RWPE2 (cell line): ENCODE measurements around the gene NR6A1.

Experiments
- ATAC-seq: fragments of 200-7000 bp; cut with Tn5 transposase; 3 replicates; pipeline ENCODE4 v1.9.1; 2021; ENCODE audit warnings: low read depth
- DNase-seq: peaks from one replicate; pipeline ENCODE4 v3.0.0-alpha.2; 2020; ENCODE audit warnings: low spot score
- H3K27ac ChIP-seq: fragments of 450-650 bp; 2 replicates; pipeline ENCODE4 v1.5.1; 2017; ENCODE audit warnings: mild to moderate bottlenecking; ENCODE audit not compliant: poor library complexity, severe bottlenecking
- H3K27me3 ChIP-seq: fragments of 250-450 bp; sonication (Bioruptor Pico); 2 replicates; pipeline ENCODE4 v1.5.1; 2021; ENCODE audit warnings: mild to moderate bottlenecking, moderate library complexity; ENCODE audit not compliant: insufficient read depth, poor library complexity, severe bottlenecking
- H3K36me3 ChIP-seq: fragments of 250-450 bp; sonication (Bioruptor Pico); 2 replicates; pipeline ENCODE4 v1.5.1; 2020; ENCODE audit warnings: low read depth, mild to moderate bottlenecking, moderate library complexity
- H3K4me1 ChIP-seq: fragments of 250-450 bp; sonication (Bioruptor Pico); 2 replicates; pipeline ENCODE4 v1.5.1; 2021; ENCODE audit warnings: mild to moderate bottlenecking, moderate library complexity; ENCODE audit not compliant: insufficient read depth, poor library complexity, severe bottlenecking
- H3K4me3 ChIP-seq: fragments of 250-450 bp; sonication (Bioruptor Pico); 2 replicates; pipeline ENCODE4 v1.5.1; 2021; ENCODE audit warnings: mild to moderate bottlenecking, moderate library complexity; ENCODE audit not compliant: severe bottlenecking
- H3K9me3 ChIP-seq: fragments of 250-450 bp; sonication (Bioruptor Pico); 2 replicates; pipeline ENCODE4 v1.5.1; 2021; ENCODE audit warnings: mild to moderate bottlenecking, moderate library complexity; ENCODE audit not compliant: severe bottlenecking
- CTCF ChIP-seq: fragments of 450-650 bp; IDR thresholded peaks from one replicate; pipeline ENCODE4 v1.5.1; 2017; ENCODE audit warnings: mild to moderate bottlenecking, moderate library complexity; ENCODE audit not compliant: poor library complexity, severe bottlenecking

The NR6A1 gene

GRCh38 chr9:124498040-124498439 lies 273.1 kb downstream of the NR6A1 start:
- ATAC-seq = no peak
- no peak for DNase-seq
- Histone ChIP-seq H3K27me3 (peaks cover 22% of the 10 kb centered on the region), H3K4me3 (no peak overlapping the region), H3K4me1 (no peaks in the 10 kb centered on the region), H3K36me3 (no peaks in the 10 kb centered on the region), H3K27ac (no peak overlapping the region), H3K9me3 (no peaks in the 10 kb centered on the region)
- TF ChIP-seq CTCF = no peak

GRCh38 chr9:124497441-124497840 lies 273.7 kb downstream of the NR6A1 start:
- H3K36me3 ChIP-seq = no peaks in the 10 kb centered on the region
- DNase-seq (no peak), ATAC-seq (no peak)
- no peaks in the 10 kb centered on the region for H3K9me3 ChIP-seq
- H3K27me3 ChIP-seq = peaks cover 16% of the 10 kb centered on the region
- no peak overlapping the region for H3K27ac ChIP-seq
- no peak for TF ChIP-seq CTCF
- H3K4me1 ChIP-seq = no peaks in the 10 kb centered on the region
- H3K4me3 ChIP-seq = no peak overlapping the region

- peaks cover 7% of the 10 kb centered on the region for H3K27me3 ChIP-seq
- H3K9me3 ChIP-seq = no peaks in the 10 kb centered on the region
- no peaks in the 10 kb centered on the region for H3K36me3 ChIP-seq
- DNase-seq (no peak), ATAC-seq (no peak)
- H3K27ac ChIP-seq = no peak overlapping the region
- no peak for TF ChIP-seq CTCF
- no peaks in the 10 kb centered on the region for H3K4me1 ChIP-seq
- no peak overlapping the region for H3K4me3 ChIP-seq
Observed at GRCh38 chr9:124496463-124496862, 274.6 kb downstream of the NR6A1 start.

- no peak overlapping the region for H3K27ac ChIP-seq
- H3K9me3 ChIP-seq = no peaks in the 10 kb centered on the region
- H3K4me3 ChIP-seq = no peak overlapping the region
- DNase-seq (no peak), ATAC-seq (no peak)
- no peak for TF ChIP-seq CTCF
- H3K27me3 ChIP-seq = peaks cover 6% of the 10 kb centered on the region
- H3K36me3 ChIP-seq = no peaks in the 10 kb centered on the region
- H3K4me1 ChIP-seq = no peaks in the 10 kb centered on the region
Observed at GRCh38 chr9:124496075-124496449, 275.0 kb downstream of the NR6A1 start.

- no peak overlapping the region for H3K27ac ChIP-seq
- TF ChIP-seq CTCF = no peak
- H3K4me1 ChIP-seq = no peaks in the 10 kb centered on the region
- no peaks in the 10 kb centered on the region for H3K9me3 ChIP-seq
- no peaks in the 10 kb centered on the region for H3K36me3 ChIP-seq
- no peak overlapping the region for H3K4me3 ChIP-seq
- DNase-seq (no peak), ATAC-seq (no peak)
- H3K27me3 ChIP-seq = peaks cover 6% of the 10 kb centered on the region
Observed at GRCh38 chr9:124495126-124496074, 275.7 kb downstream of the NR6A1 start.
